Neutrophil (primary cell): ENCODE measurements around the gene DUSP16.

Source experiments
- H3K27ac ChIP-seq: fragments of 200-600 bp; sonication (generic); 2 replicates; pipeline ENCODE4 v1.5.1; 2016; ENCODE audit warnings: mild to moderate bottlenecking, moderate library complexity
- H3K27me3 ChIP-seq: fragments of 200-600 bp; sonication (generic); 2 replicates; pipeline ENCODE4 v1.6.0; 2016; ENCODE audit warnings: mild to moderate bottlenecking
- H3K36me3 ChIP-seq: fragments of 200-600 bp; sonication (generic); 2 replicates; pipeline ENCODE4 v1.5.1; 2017
- H3K4me1 ChIP-seq, 2 experiments: fragments of 200-600 bp in 1 of 2; sonication (generic) in 1 of 2; 1 replicate in 1 of 2; 2 replicates in 1 of 2; pipeline versions ENCODE4 v1.5.1 to v1.6.1; 2013 to 2016; ENCODE audit warnings: low read depth in 1 of 2, low read length in 1 of 2, mild to moderate bottlenecking in 1 of 2, moderate library complexity in 1 of 2; ENCODE audit not compliant: control insufficient read depth in 1 of 2, insufficient read depth in 1 of 2
- H3K4me3 ChIP-seq, 2 experiments: fragments of 200-600 bp in 1 of 2; sonication (generic) in 1 of 2; 1 replicate in 1 of 2; 2 replicates in 1 of 2; pipeline ENCODE4 v1.5.1; 2013 to 2016; ENCODE audit warnings: low read depth in 1 of 2, low read length in 1 of 2, mild to moderate bottlenecking in 1 of 2, moderate library complexity in 1 of 2
- H3K9me3 ChIP-seq: fragments of 200-600 bp; sonication (generic); 2 replicates; pipeline ENCODE4 v1.5.1; 2016
- CTCF ChIP-seq: fragments of 200-600 bp; sonication (generic); IDR thresholded peaks from 2 replicates; pipeline ENCODE4 v1.5.1; 2016; ENCODE audit warnings: antibody characterized with exemption

DUSP16 gene

GRCh38 chr12:12608557-12608957 lies 45.9 kb upstream of the DUSP16 start:
- H3K27ac ChIP-seq, result no peak overlapping the region
- H3K27me3 ChIP-seq, result no peaks in the 10 kb centered on the region
- no peaks in the 10 kb centered on the region for H3K9me3 ChIP-seq
- no peak for TF ChIP-seq CTCF
- no peak overlapping the region for H3K4me3 ChIP-seq
- peaks cover 23 to 24% of the 10 kb centered on the region in 2 experiments for H3K4me1 ChIP-seq
- H3K36me3 ChIP-seq, result no peaks in the 10 kb centered on the region

GRCh38 chr12:12606781-12607589 lies 44.3 kb upstream of the DUSP16 start:
- Histone ChIP-seq H3K27ac (no peak overlapping the region), H3K36me3 (no peaks in the 10 kb centered on the region), H3K4me1 (peaks cover 7 to 9% of the 10 kb centered on the region in 2 experiments), H3K9me3 (no peaks in the 10 kb centered on the region), H3K27me3 (no peaks in the 10 kb centered on the region), H3K4me3 (no peak overlapping the region)
- TF ChIP-seq CTCF, result no peak

GRCh38 chr12:12604740-12605139 lies 42.1 kb upstream of the DUSP16 start:
- Histone ChIP-seq H3K36me3 (no peaks in the 10 kb centered on the region), H3K27ac (no peak overlapping the region), H3K4me3 (no peak overlapping the region), H3K27me3 (no peaks in the 10 kb centered on the region), H3K9me3 (no peaks in the 10 kb centered on the region), H3K4me1 (peaks cover 0 to 4% of the 10 kb centered on the region in 2 experiments)
- TF ChIP-seq CTCF, result no peak

GRCh38 chr12:12600659-12601058 lies 38.0 kb upstream of the DUSP16 start:
- no peaks in the 10 kb centered on the region for H3K9me3 ChIP-seq

More at GRCh38 chr12:12600659-12601058, 38.0 kb upstream of the DUSP16 start:
- H3K4me1 ChIP-seq, result peaks cover 0 to 4% of the 10 kb centered on the region in 2 experiments
- H3K4me3 ChIP-seq, result no peak overlapping the region
- no peaks in the 10 kb centered on the region for H3K27me3 ChIP-seq
- no peak overlapping the region for H3K27ac ChIP-seq
- TF ChIP-seq CTCF, result no peak
- no peaks in the 10 kb centered on the region for H3K36me3 ChIP-seq
